HG03442 (cell line): ENCODE results near the gene ABCA13.
A peak's percentile ranks its signal among the peaks of the same experiment; 100 is the strongest.

Experiments
- ATAC-seq: cut with Tn5 transposase; IDR thresholded peaks from one replicate; pipeline ENCODE4 v1.9.1; 2021; ENCODE audit warnings: mild to moderate bottlenecking, moderate library complexity; ENCODE audit not compliant: unreplicated experiment

The ABCA13 gene

GRCh38 chr7:48627164-48627563 is 455.9 kb downstream of the ABCA13 start:
- no peak for ATAC-seq

DNA sequence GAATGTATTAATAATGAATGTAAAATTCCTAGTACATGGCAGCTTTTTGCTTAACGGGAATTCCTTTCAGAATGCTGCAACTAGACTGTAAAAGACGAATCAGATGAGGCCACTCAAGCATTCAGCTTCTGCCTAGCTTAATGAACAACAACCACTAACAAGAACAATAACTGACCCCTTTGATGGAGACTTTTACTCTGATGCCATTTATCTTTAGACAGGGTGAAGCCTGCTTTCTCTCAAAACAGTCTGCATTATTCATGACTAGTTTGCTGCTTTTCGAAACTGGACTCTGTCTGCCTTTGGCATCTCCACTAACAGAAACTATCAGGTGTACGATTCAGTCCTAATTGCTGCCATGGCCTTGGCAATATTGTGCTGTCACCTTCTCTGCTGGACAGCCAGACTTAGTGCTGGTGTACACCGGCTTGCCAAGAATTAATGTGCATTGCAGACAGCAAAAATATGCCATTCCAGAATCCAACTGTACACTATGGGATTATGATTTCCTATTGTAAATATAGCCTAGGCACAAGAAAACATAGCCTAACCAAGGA is 457.6 kb downstream of the ABCA13 start:
- ATAC-seq, result no peak

GRCh38 chr7:48634116-48634632 is 462.9 kb downstream of the ABCA13 start:
- no peak for ATAC-seq

DNA sequence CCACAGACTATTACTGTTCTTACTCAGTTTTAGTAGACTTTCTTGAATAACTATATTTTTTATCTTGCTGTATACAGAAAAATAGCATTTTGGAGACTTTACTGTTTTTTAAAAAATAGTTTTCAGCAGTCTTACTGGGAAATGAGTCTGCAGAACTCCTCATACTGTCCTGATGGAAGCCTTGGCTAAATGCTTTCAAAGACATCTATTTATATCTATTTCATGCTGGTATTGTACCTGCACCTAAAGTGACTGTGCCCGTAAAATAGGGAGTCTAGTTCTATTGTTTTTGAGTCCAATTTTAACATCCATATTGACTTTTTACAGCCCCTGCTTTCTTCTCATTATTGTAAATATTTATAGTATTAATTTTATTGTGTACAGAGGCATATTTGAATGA is 464.5 kb downstream of the ABCA13 start:
- ATAC-seq, result no peak

DNA sequence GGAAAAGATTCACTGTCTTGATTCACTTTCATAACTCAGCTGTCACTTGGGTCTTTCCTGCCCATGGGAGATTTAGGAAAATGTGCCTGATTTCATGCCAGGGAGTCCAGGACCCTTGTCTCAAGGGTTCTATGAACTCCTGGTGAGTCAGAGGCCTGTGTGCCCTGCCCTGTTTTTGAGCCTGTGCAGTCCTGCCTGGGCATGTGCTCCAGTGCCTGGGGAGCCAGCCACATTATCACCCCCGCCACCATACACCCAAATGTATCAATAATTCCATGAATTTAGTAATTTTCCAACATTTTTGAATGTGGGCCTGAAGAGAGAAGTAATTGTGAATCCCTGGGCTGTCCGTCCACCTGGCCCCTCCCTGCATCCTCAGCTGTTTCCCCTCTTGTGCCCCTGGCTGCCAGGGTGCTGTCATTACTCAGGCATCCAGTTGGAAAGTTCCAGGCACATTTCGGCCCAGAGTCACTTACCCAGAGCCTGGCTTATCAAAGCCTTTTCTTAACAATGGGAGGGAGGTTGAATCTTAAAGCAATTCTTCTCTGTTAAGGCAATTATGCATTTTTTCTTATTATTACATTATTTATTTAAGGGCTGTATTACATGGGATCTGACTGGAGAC is 465.2 kb downstream of the ABCA13 start:
- no peak for ATAC-seq

DNA sequence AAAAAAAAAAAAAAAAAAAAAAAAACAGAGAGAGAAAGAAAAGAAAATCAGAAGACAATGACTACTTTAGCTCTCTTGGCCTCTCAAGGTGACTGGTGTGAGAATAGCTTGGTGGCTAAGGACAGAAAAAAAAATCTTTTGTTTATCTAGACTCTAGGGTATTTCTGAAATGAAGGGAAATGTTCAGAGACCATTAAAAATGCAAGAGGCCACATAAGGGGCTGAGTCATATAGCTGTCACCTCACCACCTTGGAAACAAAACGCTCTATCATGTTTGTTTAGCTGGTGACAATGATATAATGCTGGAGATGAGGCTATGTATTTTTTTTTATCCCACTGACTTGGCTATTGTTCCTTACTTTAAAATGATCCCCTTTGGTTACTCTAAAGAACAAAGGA is 466.1 kb downstream of the ABCA13 start:
- ATAC-seq, result no peak

GRCh38 chr7:48638041-48638440 is 466.8 kb downstream of the ABCA13 start:
- no peak for ATAC-seq

GRCh38 chr7:48643431-48644013 is 472.3 kb downstream of the ABCA13 start:
- no peak for ATAC-seq

- ATAC-seq, result no peak
Observed at GRCh38 chr7:48658138-48658537, 486.9 kb downstream of the ABCA13 start.

- ATAC-seq, result no peak
Observed at GRCh38 chr7:48660306-48660870, 489.1 kb downstream of the ABCA13 start.

DNA sequence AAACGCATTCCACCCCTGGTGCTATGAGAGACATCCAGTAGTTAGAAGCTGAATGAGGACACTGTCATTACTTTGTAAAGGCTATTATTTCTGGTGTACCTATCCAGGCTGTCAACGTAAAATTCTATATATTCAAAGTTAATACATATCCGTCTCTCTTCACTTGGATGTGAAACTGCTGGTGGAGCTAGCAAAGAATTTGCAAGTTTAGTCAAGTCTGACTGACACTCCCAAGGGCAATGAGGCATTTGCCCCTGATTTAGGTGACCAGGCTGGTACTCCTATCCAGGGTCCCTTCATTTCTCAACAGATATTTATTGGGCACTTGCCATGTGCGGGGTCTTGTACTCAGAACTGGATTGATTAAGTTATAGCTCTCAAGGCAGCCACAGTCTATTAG is 493.0 kb downstream of the ABCA13 start:
- no peak for ATAC-seq

GRCh38 chr7:48665353-48666135 is 494.3 kb downstream of the ABCA13 start:
- ATAC-seq, result no peak

- no peak for ATAC-seq
Observed at GRCh38 chr7:48667407-48667806, 496.1 kb downstream of the ABCA13 start.

DNA sequence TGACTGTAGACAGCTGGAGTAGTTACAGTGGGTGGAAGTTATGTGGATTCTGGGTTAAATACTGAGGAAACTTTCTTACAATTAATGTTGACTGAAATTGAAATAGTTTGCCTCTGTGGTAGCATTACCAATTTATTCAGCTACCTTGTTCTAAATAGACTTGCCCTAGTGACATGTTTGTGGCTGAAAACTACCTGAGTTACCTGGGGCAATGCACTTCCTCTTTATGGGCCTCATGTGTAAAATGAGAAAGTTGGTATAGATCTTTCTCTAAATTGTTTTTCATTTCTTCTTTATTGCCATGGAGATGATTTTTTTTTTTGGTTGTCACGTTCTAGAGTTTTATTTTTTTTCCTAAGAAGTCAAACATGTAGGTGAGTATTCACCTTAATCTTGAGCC is 500.4 kb downstream of the ABCA13 start:
- ATAC-seq, result no peak

- ATAC-seq, result no peak
Observed at GRCh38 chr7:48681006-48681405, 509.7 kb downstream of the ABCA13 start.

GRCh38 chr7:48691788-48692187 is 520.5 kb downstream of the ABCA13 start:
- peak; percentile 72 for ATAC-seq
